Measurements from ENCODE around the gene TBL1Y.

GRCh38 chrY:7017244-7018080 lies 107.0 kb downstream of the TBL1Y start:
- TF ChIP-seq, protein P1, sequence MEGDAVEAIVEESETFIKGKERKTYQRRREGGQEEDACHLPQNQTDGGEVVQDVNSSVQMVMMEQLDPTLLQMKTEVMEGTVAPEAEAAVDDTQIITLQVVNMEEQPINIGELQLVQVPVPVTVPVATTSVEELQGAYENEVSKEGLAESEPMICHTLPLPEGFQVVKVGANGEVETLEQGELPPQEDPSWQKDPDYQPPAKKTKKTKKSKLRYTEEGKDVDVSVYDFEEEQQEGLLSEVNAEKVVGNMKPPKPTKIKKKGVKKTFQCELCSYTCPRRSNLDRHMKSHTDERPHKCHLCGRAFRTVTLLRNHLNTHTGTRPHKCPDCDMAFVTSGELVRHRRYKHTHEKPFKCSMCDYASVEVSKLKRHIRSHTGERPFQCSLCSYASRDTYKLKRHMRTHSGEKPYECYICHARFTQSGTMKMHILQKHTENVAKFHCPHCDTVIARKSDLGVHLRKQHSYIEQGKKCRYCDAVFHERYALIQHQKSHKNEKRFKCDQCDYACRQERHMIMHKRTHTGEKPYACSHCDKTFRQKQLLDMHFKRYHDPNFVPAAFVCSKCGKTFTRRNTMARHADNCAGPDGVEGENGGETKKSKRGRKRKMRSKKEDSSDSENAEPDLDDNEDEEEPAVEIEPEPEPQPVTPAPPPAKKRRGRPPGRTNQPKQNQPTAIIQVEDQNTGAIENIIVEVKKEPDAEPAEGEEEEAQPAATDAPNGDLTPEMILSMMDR (IDR thresholded peaks at IDR 0.05; ENCODE audit: insufficient read depth, low read length), result no peak
- TF ChIP-seq, protein P2, sequence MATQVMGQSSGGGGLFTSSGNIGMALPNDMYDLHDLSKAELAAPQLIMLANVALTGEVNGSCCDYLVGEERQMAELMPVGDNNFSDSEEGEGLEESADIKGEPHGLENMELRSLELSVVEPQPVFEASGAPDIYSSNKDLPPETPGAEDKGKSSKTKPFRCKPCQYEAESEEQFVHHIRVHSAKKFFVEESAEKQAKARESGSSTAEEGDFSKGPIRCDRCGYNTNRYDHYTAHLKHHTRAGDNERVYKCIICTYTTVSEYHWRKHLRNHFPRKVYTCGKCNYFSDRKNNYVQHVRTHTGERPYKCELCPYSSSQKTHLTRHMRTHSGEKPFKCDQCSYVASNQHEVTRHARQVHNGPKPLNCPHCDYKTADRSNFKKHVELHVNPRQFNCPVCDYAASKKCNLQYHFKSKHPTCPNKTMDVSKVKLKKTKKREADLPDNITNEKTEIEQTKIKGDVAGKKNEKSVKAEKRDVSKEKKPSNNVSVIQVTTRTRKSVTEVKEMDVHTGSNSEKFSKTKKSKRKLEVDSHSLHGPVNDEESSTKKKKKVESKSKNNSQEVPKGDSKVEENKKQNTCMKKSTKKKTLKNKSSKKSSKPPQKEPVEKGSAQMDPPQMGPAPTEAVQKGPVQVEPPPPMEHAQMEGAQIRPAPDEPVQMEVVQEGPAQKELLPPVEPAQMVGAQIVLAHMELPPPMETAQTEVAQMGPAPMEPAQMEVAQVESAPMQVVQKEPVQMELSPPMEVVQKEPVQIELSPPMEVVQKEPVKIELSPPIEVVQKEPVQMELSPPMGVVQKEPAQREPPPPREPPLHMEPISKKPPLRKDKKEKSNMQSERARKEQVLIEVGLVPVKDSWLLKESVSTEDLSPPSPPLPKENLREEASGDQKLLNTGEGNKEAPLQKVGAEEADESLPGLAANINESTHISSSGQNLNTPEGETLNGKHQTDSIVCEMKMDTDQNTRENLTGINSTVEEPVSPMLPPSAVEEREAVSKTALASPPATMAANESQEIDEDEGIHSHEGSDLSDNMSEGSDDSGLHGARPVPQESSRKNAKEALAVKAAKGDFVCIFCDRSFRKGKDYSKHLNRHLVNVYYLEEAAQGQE (IDR thresholded peaks at IDR 0.05; ENCODE audit: insufficient replicate concordance, low read depth), result no peak
- TF ChIP-seq POLR2AphosphoS5 (IDR thresholded peaks at IDR 0.05; ENCODE audit: low read depth), result no peak

Data from HL-60 (cell line).